C4-2B (cell line): ENCODE data around the gene CCDC88B.

Source experiments
- ZFX ChIP-seq: fragments of 450-650 bp; IDR thresholded peaks from 2 replicates; pipeline ENCODE4 v1.6.1; 2017
- TF ChIP-seq, protein P1 (sequence below): fragments of 450-650 bp; conservative IDR thresholded peaks from 2 replicates; pipeline ENCODE4 v1.5.1; 2017; ENCODE audit warnings: mild to moderate bottlenecking

DNA sequence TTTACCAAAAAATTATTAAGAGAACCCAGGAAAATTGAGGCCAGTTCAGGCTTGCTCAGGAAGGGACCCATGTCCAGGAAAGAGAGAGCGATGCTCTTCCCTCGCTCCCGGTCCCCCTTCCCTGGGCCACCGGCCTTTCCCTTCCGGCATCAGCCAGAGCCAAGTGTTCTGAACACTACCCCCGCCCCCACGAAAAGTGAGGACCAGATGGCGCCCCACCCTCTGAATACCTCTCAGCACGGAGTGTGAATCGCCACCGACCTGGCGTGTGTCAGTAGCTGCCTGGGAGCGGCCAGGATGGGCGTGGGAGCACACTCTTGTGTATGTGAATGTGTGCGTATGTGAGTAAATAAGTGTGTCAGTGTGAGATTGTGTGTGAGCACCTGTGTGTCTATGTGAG, 39.2 kb downstream of the CCDC88B start:
- no peak for TF ChIP-seq ZFX
- TF ChIP-seq, protein P1, sequence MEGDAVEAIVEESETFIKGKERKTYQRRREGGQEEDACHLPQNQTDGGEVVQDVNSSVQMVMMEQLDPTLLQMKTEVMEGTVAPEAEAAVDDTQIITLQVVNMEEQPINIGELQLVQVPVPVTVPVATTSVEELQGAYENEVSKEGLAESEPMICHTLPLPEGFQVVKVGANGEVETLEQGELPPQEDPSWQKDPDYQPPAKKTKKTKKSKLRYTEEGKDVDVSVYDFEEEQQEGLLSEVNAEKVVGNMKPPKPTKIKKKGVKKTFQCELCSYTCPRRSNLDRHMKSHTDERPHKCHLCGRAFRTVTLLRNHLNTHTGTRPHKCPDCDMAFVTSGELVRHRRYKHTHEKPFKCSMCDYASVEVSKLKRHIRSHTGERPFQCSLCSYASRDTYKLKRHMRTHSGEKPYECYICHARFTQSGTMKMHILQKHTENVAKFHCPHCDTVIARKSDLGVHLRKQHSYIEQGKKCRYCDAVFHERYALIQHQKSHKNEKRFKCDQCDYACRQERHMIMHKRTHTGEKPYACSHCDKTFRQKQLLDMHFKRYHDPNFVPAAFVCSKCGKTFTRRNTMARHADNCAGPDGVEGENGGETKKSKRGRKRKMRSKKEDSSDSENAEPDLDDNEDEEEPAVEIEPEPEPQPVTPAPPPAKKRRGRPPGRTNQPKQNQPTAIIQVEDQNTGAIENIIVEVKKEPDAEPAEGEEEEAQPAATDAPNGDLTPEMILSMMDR = no peak
